ENCODE data around the gene KDM4B.

KDM4B gene

GRCh38 chr19:5073153-5073844 is 104.4 kb downstream of the KDM4B start:
- no peak for DNase-seq

- DNase-seq: no peak
Observed at GRCh38 chr19:5074407-5074806, 105.5 kb downstream of the KDM4B start.

DNA sequence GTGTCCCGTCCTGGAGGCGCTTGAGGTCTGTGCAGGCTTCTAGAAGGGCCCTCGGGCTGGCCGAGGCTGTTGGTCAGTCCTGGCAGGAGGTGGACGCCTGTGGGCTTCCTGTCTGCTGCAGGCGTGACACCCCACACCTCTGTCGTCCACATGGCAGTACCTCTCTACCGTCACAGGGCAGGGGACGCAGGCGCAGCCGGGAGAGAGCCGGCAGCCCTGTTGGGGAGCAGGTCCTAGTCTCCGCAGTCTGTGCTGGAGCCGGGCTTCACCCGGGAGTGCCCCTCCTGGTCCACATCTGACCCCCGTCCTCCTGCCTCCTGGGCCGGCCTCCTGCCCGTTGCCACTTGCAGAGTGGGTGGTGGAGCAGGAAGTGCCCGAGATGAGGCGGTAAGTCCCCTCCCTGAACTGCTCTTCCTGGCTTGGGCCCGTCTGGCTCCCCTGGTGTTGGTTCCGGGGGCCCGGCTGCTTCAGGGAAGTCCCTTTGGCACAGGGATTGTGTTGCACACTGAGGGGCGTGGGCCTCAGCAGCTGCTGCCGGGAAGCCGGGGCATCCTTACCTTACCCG is 106.0 kb downstream of the KDM4B start:
- DNase-seq: no peak

DNA sequence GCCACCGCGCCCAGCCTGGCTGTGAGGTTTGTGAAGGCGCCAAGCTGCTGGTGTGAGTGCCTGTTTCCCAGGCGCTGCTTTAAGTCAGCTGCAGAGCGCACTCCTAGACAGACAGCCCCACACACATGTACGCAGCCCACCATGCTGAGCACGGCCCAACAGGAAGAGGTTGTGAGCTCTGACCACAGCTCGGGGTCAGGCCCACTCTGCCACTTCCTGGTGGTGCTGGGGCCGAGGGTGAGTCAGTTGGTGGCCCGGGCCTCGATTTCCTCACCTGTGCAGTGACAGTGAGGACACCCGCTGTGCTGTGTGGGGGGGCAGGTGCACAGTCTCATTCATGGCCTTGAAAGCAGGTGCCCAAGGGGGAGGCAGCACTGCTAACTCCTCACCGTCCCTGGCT is 106.7 kb downstream of the KDM4B start:
- DNase-seq: no peak

GRCh38 chr19:5076440-5077208 is 107.7 kb downstream of the KDM4B start:
- no peak for DNase-seq

- DNase-seq: no peak
Observed at GRCh38 chr19:5077209-5077515, 108.2 kb downstream of the KDM4B start.

DNA sequence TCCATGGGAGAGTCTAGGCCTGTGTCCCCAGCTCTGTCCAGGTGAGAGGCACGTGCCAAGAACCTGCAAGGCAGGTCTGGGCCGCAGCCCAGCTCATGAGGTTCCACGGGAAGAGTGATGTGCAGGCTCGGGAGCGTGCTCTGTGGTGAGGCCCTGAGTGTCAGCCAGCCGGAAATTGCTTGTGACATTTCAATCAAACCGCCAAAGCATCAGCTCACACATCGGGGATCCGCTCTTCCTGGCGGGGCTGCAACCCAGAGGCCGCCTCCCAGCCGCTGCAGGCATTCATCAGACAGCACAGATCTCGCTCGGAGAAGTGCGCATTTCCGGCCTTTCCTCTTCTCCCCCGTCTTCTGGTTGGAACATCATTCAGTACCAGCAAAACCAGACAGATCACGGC is 109.3 kb downstream of the KDM4B start:
- DNase-seq: no peak

GRCh38 chr19:5078666-5079065 is 109.8 kb downstream of the KDM4B start:
- DNase-seq: no peak

DNA sequence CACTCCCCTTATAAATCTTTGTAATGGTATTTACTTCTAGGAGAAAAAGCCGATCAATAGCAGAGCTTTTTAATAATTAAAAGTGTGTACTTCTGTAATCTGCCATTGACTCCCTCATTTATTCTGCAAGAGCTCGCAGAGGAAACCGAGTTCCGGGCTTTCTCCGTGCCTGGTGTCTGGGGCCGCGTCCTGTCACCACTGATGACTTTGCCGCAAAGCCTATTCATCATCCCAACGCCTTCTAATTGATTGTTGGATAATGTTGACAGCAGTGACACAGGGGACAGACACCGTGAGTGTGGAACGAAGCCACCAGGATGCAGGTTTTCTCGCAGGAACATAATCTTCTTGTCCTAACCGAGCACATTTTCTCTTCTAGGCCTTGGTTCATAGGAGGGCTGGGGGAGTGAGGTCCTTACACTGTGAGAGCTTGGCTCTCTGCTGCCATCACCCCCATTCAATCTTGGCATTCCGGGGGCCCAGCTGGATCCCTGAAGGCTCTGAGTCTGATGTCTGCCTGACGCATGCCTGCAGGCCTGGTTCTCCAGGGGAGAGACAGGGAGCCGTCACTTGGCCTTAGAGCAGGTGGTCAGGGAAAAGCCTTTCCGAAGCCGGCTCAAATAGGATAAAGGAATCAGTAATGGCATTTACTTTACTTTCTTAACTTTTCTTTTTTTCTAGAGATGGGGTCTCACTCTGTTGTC is 110.3 kb downstream of the KDM4B start:
- DNase-seq: no peak

DNA sequence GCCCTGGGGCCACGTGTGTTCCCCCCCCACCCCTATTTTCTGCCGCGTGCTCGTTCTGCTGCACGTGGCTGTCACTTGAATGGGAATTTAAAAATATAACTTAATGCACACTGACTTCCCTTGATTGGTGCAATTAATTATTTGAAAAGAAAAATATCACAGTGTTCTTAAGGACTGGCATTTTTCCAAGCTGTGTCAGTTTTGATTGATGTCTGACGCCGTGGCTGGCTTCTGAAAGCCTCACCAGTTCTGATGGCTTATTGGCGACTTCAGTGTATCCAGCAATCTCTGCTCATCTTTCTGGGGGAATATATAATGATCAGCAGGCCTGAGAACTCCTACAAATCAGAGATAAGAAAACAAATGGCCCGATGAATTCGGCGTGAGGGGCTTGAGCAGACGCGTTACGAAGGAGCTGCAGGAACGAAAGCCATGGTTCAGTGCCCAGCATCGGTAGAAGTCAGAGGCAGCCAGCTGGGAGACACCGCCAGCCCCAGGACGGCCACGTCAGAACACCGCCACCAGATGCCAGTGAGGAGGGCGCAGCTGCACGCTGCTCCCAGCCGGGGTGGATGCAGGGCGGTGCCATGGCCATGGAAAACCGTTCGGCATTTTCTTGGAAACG is 111.2 kb downstream of the KDM4B start:
- no peak for DNase-seq

GRCh38 chr19:5080809-5081208 is 111.9 kb downstream of the KDM4B start:
- no peak for DNase-seq

DNA sequence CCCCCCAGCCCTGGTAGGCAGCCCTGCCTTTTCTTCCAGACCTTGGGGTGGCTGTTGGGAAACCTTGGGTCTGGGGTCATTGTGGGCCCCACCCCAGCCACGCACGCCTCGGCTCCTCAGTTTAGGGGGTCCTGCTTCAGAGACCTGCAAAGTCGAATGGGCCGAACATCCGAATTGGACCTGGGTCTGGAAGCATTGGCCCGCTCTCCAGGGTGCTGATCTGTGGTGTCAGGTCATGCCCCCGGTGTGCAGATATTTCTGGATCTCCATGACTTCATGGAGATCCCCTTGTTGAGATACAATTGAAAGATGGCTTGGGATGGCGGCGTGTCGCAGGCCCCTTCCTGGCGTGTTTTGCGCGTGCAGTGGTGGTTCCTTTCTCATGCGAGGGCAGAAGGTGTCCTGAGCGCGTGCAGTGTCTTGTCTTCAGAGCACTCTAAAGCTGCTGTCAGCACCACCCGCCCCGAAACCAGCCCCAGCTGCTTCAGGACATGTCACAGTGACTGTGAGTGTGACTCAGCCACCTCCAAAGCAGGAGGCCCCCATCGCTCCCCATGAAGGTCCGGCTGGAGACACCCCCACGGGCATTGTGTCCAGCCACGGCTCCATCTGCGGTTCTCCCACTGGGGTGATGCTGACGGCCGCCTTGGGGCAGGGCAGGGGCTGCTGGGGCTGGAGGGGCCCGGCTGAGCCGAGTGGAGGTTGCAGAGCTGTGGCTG is 112.7 kb downstream of the KDM4B start:
- DNase-seq: no peak

GRCh38 chr19:5083547-5083965 is 114.6 kb downstream of the KDM4B start:
- DNase-seq: no peak

- DNase-seq: no peak
Observed at GRCh38 chr19:5085566-5085965, 116.7 kb downstream of the KDM4B start.

DNA sequence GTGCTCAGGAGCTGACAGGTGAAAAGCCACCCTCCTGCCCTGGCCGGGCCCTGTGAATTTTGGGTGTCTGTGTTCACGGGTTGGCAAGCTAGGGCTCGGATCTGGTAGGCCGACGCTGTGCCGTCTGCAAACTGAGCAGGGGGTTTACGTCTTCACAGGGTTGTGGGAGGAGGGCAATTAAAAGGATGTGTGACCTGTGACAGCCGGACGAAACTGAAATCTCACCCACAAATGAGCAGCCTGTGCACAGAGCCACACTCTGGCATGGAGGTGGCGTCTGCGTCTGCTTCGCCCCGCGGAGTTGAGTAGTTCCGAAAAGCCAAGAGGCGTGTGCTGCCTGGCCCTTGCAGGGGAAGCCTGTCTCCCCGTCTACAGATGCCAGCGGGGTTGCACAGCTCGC is 117.3 kb downstream of the KDM4B start:
- no peak for DNase-seq

GRCh38 chr19:5086725-5087439 is 118.0 kb downstream of the KDM4B start:
- DNase-seq: no peak

DNA sequence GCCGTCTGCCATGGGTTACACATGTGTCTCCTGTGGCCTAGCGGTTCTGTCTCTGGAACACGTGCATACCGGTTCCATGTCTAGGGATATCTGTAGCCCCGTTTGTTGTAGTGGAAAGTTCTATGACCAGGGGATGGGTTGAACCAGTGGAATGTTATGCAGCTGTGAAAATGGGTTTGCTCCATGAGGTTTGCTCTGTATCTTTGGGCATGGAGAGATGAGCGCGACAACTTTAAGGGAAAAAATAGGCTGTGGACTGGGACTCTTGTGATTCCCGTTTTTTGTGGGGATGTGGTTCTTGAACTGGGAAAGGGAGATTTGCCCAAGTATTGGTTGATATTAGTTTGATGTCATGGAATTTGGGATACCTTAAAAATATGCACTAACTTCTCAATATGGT is 120.4 kb downstream of the KDM4B start:
- no peak for DNase-seq

DNA sequence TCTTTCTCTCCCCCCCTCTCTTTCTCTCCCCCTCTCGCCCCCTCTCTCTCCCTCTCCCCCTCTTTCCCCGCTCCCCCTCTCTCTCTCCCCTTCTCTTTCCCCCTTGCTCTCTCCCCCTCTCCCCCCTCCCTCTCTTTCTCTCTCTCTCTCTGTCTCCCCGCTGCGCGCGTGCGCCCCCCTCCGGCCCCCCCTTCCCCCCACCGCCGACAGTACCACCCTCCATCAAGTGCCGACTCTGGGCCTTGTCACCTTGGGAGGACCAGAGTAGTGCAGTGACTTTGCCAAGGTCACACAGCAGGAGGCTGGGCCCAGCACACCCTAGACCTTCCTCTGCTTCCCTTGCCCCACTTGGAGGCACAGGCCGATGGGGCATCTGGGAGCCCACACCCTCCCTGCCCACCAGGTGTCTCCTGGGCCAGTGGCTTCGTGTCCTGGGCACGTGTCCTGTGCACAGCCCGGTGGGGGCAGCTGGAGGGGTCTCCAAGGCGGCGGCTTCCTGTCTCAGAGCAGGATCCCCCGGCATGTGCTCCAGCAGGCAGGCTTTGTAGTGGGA is 121.6 kb downstream of the KDM4B start:
- no peak for DNase-seq

- peak; percentile 85 for DNase-seq
Observed at GRCh38 chr19:5091018-5091683, 122.2 kb downstream of the KDM4B start.

- DNase-seq: peak; percentile 14
Observed at GRCh38 chr19:5091684-5092480, 123.0 kb downstream of the KDM4B start.

Data from fibroblast of skin of scalp (primary cell).